Epithelial cell of proximal tubule (primary cell): Measurements from ENCODE around the gene ARL14EPL. TPM values are rescaled to one million over a fixed set of nuclear protein-coding genes. Genes with fewer than 3 reads are reported as not detected.

Source experiments
- DNase-seq: peaks from one replicate; pipeline ENCODE4 v3.0.0-alpha.2; 2011; ENCODE audit warnings: low read depth
- H3K4me3 ChIP-seq: 2 replicates; pipeline ENCODE4 v1.5.1; 2011; ENCODE audit warnings: low read depth, mild to moderate bottlenecking, low read length
- total RNA-seq: library from RNA; depleted of rRNA; stranded (reverse); fragments of >200 nt; gene quantifications from 2 replicates; pipeline ENCODE4 v1.2.3, GENCODE V29; 2015
- TF ChIP-seq, protein P1 (sequence below): conservative IDR thresholded peaks from 2 replicates; pipeline ENCODE4 v1.5.1; 2012; ENCODE audit warnings: low read depth, mild to moderate bottlenecking, low read length

ARL14EPL gene
- total RNA-seq = 0.17 TPM in 1 of 2 replicates, not detected in the other

DNA sequence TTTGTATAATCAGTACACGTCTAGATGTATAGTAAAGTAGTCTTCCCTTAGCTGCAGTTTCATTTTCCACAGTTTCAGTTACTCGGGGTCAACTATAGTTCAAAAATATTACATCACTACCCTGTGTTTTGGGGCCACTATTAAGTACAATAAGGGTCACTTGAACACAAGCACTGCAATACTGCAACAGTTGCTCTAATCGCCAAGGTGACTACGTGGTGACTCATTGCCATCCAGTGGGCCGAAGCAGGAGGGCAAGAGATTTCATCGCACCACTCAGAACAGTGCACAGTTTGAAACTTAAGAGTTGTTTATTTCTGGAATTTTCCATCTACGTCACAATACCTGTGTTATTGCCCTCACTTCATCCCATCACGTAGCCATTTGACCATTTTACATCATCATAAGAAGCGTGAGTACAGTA, at the start of gene ARL14EPL:
Gene ARL14EPL (plus strand): TSS at position 379 of the 424 bp plus-strand sequence. CDS start 18,994 bp downstream, outside the sequence.
- H3K4me3 ChIP-seq = no peak within 1 kb of the TSS
- TF ChIP-seq, protein P1, sequence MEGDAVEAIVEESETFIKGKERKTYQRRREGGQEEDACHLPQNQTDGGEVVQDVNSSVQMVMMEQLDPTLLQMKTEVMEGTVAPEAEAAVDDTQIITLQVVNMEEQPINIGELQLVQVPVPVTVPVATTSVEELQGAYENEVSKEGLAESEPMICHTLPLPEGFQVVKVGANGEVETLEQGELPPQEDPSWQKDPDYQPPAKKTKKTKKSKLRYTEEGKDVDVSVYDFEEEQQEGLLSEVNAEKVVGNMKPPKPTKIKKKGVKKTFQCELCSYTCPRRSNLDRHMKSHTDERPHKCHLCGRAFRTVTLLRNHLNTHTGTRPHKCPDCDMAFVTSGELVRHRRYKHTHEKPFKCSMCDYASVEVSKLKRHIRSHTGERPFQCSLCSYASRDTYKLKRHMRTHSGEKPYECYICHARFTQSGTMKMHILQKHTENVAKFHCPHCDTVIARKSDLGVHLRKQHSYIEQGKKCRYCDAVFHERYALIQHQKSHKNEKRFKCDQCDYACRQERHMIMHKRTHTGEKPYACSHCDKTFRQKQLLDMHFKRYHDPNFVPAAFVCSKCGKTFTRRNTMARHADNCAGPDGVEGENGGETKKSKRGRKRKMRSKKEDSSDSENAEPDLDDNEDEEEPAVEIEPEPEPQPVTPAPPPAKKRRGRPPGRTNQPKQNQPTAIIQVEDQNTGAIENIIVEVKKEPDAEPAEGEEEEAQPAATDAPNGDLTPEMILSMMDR = peak; percentile 57
- DNase-seq = peak; percentile 83

DNA sequence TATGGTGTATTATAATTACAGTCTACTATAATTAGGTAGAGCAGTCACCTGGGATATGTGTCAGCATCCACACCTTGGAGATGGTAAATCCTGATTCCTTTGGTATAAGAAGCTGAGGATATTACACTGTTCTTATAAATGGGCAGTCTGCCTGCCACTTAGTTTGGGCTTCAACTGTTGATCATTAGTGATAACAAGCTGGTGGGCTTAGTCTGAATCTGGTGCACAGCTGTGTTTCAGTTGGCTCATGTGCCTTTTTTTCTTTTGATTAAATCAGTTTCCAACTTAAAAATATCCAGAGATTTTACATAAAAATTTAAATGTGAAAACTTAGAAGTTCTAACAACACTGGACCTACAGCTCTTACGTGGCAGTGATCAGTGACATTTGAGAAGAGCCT, 48.8 kb upstream of the ARL14EPL start:
- H3K4me3 ChIP-seq = no peak overlapping the region
- TF ChIP-seq, protein P1 = no peak
- DNase-seq = no peak

DNA sequence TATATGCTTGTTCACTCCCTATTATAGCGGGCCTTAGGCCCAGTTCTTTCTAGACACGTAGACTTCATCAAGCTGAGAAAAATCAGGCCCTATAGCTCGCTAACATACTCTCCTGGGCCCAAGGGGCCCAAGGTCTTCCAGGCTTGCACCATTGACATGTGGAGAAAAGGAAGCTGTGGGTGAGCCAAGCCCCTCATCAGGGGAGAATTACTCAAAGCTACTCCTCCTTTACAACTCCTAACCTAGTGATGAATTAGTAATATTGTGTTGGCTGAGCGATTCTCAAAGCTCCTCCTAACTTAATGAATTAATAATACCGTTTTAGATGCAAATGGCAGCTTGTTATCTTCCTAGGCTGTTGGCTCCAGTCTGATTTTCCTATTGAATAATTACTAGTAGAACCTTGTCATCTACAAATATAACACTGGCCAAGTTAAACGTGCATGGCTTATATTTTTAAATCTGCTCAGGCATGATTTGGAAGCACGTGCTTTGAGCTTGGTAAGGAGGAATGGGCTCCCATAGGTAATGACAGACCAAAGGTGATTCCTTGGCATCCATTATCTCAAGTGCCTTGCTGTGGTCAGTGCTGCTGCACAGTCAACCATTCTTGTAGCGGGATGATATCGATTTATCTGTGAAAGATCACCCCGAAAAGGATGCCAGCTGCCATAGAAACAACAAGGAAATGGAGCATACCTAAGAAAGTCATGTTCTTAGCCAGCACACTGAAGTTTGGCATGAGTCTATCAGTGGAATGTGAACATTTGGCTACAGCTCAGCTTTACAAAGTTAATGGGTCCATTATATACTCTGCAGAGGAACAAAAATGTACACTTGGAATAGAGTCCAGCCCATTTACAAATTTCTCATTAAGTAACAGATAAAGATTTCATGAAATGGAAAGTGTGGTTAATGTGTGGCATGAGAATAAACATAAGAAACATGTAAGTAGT, 46.2 kb upstream of the ARL14EPL start:
- TF ChIP-seq, protein P1 = no peak
- H3K4me3 ChIP-seq = no peak overlapping the region
- no peak for DNase-seq

DNA sequence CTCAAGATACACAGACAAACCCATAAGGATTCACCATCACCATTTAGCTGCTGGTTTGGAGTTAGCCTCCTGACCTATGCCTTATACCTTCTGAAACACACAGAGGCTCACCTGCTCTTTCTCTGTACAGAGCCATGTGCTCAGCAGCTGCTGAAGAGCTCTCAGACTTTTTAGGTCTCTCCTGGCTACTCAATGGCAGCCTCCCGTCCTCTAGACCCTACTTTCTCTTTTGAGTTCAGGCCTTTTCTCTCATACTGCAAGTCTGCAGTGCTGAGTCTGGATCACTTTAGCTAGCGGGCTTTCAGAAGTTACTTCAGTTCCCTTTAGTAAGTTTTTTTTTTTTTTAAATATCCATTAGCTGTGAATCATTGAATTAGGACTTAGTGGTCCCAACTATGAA, 44.3 kb upstream of the ARL14EPL start:
- no peak for DNase-seq
- TF ChIP-seq, protein P1 = no peak
- H3K4me3 ChIP-seq = no peak overlapping the region

DNA sequence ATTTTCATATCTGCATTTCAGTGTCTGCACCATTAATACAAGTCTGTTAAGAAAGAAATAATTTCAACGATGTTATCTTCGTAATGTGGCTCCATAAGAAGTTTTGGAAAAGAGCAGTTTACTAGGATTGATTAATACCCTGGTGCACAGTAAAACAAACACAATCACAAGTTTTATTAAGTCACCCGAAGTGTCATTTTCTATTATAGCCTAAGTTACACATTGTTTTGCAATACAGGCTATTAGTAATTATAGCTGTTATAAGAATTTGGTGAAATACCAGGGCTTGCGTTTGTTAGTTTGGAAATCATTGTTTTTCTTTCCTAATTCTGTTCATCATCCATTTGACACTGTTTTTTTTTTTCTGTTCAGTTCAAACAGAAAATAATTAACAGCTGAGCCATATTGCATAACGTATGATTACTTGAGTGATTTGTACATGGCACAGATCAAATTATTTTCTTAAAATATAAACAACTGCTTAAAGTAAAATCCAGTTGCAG, 39.4 kb upstream of the ARL14EPL start:
- TF ChIP-seq, protein P1 = no peak
- no peak for DNase-seq
- H3K4me3 ChIP-seq = no peak overlapping the region

DNA sequence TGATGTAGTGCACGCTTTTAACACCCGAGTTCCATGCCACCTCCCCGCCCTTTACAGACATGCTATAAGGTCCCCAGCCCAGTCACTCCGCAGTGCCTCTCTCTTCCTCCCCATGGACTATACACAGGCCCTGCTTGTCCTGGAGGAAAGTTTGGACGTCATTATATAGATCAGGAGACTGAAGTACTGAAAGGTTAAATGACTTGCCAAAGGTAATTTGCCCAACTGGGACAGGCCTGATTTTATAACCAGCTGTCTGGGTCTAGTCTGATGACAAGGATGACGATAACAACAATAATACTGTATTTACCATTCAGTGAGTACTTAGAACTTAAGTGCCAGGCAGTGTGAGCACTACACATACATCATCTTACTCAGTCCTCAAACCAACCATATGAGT, 36.9 kb upstream of the ARL14EPL start:
- H3K4me3 ChIP-seq = no peak overlapping the region
- TF ChIP-seq, protein P1 = no peak
- no peak for DNase-seq
